Tongue (tissue), 2 donors: ENCODE results near the gene SGCD. TPM values are rescaled to one million over a fixed set of nuclear protein-coding genes. Genes with fewer than 3 reads are reported as not detected.

Experiments used
- DNase-seq: peaks from one replicate; pipeline ENCODE4 v3.0.0-alpha.2; 2015
- total RNA-seq: library from RNA; depleted of rRNA; stranded (reverse); fragments of >200 nt; gene quantifications from one replicate; pipeline ENCODE4 v1.2.3, GENCODE V29; 2014

The SGCD gene
- total RNA-seq, 1 donor from 2014 or later: 169 TPM

DNA sequence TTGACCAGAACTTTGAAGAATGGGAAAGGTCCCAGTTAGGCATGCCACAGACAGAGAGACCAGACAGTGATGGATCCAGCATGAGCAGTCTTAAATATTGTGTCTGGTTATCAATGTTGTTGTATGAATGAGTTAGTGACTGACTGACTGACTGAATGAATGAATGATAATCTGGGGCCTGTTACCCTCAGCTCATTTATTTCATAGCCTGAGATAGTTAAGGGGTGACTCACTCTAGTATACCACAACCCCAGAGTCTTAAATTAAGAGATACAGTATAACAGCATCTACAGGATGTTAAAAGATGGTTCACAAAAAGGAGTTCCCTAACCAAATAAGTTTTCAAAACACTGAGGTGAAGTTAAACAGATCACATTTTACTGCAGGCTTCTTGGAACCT, 133.5 kb downstream of the SGCD start:
- DNase-seq: no peak

DNA sequence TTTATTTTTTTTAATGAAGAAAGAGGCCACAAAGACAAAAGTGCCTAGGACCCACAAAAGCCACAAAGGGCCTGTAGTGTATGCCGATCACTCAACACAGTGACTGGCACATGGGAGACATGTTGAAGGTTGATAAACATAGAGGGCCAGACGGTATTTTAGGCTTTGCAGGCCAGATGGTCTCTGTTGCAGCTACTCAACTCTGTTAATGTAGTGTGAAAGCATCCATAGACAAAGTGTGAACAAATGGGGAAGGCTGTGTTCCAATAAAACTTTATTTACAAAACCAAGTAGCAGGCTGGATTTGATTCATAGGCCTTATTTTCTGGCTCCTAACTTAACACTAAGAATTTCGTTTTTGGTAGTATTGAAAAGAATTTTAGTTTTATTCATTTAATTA, 139.9 kb downstream of the SGCD start:
- DNase-seq: no peak

GRCh38 chr5:156469636-156470035, 142.7 kb downstream of the SGCD start:
- DNase-seq: no peak

DNA sequence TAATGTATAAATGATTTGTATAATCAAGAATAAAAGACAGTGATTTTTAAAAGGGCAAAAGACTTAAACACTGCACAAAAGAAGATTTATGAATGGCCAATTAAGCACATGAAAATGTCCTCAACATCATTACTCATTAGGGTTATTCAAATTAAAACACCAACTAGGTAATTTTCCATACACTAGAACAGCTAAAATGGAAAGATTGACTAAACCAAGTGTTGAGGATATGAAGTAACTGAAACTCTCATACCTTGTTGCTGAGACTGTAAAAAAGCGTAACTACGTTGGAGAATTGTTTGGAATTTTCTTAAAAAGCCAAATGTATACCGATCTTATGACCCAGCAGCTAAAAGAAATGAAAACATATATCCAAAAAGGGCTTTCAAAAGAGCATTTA, 144.9 kb downstream of the SGCD start:
- DNase-seq: no peak

DNA sequence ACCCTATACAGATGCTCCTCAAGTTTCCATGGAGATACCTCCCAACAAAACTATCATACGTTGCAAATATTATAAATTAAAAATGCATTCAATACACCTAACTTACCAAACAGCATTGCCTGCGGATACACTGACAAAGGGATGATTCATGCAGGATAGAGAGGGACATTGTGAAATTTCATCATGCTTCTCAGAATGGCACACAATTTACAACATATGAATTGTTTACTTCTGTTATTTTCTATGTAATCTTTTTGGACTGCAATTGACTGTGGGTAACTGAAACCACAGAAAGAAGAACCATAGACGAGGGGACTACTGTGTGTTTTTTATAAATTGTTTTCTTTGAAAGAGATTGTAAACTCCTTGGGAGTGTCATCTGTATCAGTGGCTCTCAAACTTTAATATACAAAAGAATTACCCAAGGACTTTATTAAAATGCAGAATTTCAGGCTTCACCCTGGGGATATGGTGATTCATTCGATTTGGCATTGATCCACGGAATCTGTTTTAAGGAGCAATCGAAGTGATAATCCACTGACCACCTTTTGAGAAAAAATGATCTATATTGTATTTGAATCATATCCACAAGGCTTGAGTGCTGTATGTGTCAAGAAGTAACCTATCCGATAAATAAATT, 146.4 kb downstream of the SGCD start:
- no peak for DNase-seq

GRCh38 chr5:156474251-156474650, 147.3 kb downstream of the SGCD start:
- peak; percentile 89 for DNase-seq

GRCh38 chr5:156475182-156476157, 148.5 kb downstream of the SGCD start:
- peak; percentile 67 for DNase-seq

GRCh38 chr5:156476158-156476551, 149.2 kb downstream of the SGCD start:
- DNase-seq: no peak

GRCh38 chr5:156476678-156477077, 149.7 kb downstream of the SGCD start:
- no peak for DNase-seq

- DNase-seq: no peak
Observed at GRCh38 chr5:156477196-156477595, 150.2 kb downstream of the SGCD start.

DNA sequence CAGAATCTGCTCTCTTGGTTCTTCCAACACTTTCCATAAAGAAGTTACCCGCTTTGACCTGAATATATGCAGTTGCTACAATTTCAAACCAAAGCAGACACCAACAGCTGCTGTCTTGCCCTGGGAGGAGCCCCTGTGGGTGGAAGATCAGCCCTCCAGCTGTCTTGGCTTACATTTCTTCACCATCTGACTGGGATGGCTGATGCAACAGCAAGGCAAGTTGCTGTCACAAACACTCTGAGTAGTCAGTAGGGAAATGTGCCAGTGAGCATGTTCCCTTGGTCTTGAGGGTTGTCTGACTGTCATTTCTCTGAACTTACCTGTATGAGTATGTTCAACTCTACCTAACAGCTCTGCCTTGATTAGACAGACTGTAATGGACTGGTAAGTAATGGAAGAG, 152.9 kb downstream of the SGCD start:
- DNase-seq: peak; percentile 93

DNA sequence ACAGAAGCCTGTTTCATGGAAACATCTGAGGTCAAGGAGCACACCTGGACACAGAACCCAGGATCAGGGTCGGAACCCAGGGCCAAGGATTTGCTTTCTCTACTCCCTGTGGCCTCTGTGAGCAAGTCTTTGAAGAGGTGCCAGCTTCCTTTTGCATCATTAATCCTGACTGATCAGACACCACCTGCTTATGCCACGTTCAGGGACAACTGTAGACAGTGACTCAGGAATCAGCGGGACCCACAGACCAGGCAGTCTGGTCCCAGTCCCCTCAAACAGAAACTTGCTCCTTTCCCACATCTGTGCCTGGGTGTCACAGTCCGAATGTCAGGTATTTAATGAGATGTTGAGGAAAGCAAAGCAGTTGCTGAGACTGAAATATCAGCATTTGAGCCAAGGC, 154.8 kb downstream of the SGCD start:
- peak; percentile 66 for DNase-seq

DNA sequence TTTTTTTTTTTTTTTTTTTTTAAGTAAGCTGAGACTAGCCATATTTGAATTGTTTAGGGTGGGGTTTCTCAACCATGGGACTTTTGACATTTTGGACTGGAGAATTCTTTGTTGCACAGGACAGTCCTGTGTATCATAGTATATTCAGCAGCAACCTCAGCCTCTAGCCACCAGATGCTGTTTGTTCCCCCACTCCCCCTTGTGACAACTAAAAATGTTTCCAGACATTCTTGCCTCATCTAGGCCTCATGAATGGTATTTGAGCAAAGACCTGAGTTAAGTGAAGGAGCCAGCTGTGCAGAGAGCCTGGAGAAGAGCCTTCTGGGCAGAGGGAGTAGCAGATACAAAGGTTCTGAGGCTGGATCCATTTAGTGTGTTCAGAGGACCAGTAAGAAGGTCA, 155.9 kb downstream of the SGCD start:
- DNase-seq: peak; percentile 42

- no peak for DNase-seq
Observed at GRCh38 chr5:156486394-156487238, 159.7 kb downstream of the SGCD start.

DNA sequence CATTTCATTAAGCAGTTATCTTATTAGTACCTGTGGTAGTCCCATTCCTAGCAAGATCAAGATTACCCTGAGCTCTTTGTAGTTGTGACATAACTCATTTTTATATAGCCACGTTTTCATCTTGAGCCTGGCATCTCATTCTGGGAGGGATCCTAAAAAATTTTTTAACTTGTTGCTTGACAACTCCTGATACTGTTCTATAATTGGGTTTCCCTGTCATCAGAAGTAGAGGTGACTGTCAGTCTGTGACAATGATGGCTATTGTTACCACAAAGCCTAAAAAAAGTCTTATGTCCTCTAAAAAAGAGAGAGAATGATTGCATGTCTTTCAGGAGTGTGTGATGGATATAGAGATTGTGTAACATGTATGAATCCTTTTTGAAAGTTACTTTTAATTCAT, 164.8 kb downstream of the SGCD start:
- DNase-seq: no peak

DNA sequence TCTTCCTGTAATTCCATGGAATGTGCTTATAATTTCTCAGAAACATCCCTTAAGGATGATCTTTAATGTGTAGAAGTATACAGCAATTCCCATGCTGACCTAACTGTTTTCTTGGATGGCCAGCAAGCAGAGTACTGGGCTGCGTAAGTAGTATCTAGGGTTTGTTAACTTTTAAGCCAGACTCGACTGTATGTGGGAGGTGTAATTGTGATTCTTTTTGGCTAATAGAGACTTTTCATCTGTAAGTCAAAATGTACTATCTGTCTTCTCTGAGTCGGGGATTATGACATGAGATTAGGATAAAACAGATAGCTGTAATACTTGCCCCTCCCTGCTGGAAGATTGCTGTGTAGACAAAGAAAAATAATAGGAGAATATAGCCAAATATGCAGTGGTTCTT, 169.3 kb downstream of the SGCD start:
- DNase-seq: no peak

DNA sequence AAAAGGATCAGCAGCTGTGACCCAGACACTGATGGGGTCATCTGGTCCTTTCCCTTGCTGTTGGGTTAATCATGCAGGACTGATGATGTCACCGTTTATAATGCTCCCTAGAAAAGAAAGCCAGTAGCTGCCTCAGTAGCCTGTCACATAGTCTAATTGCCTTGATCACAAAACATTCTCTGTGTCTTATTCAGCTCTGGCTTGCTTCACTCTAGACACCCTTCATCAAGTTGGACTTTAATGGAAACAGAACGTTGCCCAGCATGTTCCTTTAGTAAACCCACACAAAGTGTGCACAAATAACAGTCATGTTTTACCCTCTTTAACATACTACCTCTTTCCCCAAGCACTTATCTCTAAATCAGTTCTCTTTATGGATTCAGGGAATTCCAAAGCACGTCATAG, 170.8 kb downstream of the SGCD start:
- peak; percentile 43 for DNase-seq

DNA sequence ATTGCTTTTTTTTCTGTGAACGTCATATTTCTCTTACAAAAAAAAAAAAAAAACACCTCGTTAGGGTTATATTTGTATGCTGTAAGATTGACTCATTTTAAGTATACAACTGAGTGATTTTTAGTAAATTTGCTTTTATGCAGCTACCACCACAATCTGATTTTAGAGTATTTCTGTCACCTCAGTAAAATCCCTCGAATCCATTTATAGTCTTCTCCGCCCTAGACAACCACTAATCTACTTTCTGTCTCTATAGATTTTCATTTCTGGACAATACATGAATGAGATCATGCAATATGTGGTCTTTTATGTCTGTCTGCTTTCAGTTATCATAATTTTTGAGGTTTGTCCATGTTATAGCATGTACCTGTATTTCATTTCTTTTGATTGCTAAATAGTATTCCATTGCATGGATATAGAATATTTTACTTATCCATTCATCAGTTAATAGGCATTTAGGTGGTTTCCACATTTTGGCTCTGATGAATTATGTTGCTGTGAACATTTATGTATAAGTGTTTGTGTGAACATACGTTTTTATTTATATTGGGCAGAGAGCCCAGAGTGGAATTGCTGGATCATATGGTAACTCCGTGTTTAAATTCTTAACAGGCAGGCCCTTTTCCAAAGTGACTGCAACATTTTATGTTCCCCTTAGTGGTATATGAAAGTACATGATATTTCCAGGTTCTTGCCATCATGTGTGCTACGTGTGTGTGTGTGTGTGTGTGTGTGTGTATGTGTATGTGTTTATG, 171.4 kb downstream of the SGCD start:
- DNase-seq: peak; percentile 42

- DNase-seq: no peak
Observed at GRCh38 chr5:156500755-156501154, 173.8 kb downstream of the SGCD start.

DNA sequence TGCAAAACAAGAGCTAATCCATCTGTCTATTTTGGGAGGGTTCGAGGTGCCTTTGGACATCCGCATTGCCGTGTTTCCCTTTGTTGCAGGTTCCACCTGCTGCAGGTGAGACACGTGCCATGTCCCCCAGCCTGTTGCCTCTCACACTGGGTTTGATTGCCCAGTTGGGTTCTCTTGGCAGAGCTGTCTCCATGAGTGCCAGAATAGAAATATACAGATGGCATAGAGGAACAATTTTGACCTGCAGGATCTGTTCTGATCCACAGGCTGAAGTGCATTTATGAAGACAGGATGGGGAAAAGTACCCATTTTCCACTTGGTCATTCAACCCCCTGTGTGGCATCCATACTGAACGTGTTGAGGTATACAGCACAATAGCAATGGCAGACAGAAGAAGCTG, 178.1 kb downstream of the SGCD start:
- DNase-seq: no peak

DNA sequence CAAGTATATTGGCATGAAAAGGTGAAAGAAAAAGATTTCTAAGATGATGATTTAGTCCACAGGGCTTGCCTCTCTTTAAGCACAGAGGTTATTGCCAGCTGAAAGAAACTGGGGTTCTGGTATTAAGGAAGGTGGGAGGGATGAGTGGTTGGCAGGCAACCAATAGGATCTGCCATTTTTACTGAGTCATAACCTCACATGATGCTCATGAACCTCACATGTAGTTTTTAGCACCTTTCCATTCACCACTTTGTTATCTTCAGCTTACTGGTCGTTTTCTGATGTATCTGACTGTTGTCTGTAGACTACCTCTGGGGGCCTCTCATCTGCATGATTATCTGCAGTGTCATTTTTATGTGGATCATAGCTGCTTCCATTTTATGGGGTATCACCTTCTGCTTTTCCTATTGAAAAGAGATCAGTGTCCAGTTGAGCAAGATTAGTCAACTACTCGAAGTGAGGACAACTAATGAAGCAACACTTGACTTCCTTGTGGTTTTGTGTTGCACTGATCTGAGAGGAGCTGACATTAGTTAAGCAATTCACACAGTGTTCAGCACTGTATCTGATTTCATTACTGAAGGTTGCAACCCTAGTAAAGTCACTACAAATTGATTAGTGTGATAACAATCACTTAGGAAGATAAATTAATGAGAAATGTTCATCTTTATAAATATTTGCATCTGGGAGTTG, 186.3 kb downstream of the SGCD start:
- no peak for DNase-seq
